HEK293T (cell line): Measurements from ENCODE around the gene SOCS6.

Source experiments
- ARNT ChIP-seq: fragments of 450-650 bp; IDR thresholded peaks from 2 replicates; pipeline ENCODE4 v1.6.1; 2017; ENCODE audit warnings: mild to moderate bottlenecking
- BHLHE40 ChIP-seq: fragments of 450-650 bp; IDR thresholded peaks from 2 replicates; pipeline ENCODE4 v1.6.1; 2016; ENCODE audit warnings: mild to moderate bottlenecking, moderate library complexity, borderline replicate concordance
- CTBP1 ChIP-seq: fragments of 450-650 bp; IDR thresholded peaks from 2 replicates; pipeline ENCODE4 v1.6.1; 2016; ENCODE audit warnings: borderline replicate concordance
- ELF4 ChIP-seq: fragments of 450-650 bp; IDR thresholded peaks from 2 replicates; pipeline ENCODE4 v1.6.1; 2017; ENCODE audit warnings: antibody characterized with exemption
- FOXA1 ChIP-seq: fragments of 450-650 bp; IDR thresholded peaks from 2 replicates; pipeline ENCODE4 v1.6.1; 2016; ENCODE audit warnings: mild to moderate bottlenecking
- FOXK2 ChIP-seq: fragments of 450-650 bp; IDR thresholded peaks from 2 replicates; pipeline ENCODE4 v1.6.1; 2016; ENCODE audit warnings: mild to moderate bottlenecking
- FOXM1 ChIP-seq: fragments of 450-650 bp; IDR thresholded peaks from 2 replicates; pipeline ENCODE4 v1.6.1; 2017; ENCODE audit warnings: mild to moderate bottlenecking, borderline replicate concordance
- HDGF ChIP-seq: fragments of 450-650 bp; IDR thresholded peaks from 2 replicates; pipeline ENCODE4 v1.6.1; 2017; ENCODE audit warnings: antibody characterized with exemption, borderline replicate concordance
- LEF1 ChIP-seq: fragments of 450-650 bp; IDR thresholded peaks from 2 replicates; pipeline ENCODE4 v1.6.1; 2017; ENCODE audit warnings: mild to moderate bottlenecking, borderline replicate concordance
- NFRKB ChIP-seq: fragments of 450-650 bp; IDR thresholded peaks from 2 replicates; pipeline ENCODE4 v1.6.1; 2016; ENCODE audit warnings: mild to moderate bottlenecking, moderate library complexity
- SP1 ChIP-seq: fragments of 450-650 bp; IDR thresholded peaks from 2 replicates; pipeline ENCODE4 v1.6.1; 2017
- SUZ12 ChIP-seq: fragments of 450-650 bp; IDR thresholded peaks from 2 replicates; pipeline ENCODE4 v1.6.1; 2016; ENCODE audit warnings: mild to moderate bottlenecking
- TARDBP ChIP-seq: fragments of 450-650 bp; IDR thresholded peaks from 2 replicates; pipeline ENCODE4 v1.6.1; 2016

DNA sequence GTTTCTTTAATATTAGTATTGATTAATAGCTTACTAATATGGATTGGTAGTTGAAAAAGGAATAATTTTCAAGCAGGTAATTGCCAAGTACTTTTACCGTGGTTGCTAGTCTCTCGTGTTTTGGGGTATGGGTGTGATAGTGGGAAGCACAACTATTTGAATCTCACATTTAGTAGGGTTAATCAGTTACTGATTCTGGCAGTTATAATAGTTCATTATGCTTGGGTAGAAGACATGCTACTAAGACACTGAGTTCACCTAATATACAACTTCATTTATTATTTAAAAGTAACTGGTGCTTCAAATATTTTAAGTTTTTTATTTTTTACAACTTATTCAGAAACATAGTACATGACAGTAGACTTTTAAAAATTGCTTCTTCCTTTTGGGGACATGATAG is 33.5 kb downstream of the SOCS6 start:
- no peak for TF ChIP-seq FOXA1
- no peak for TF ChIP-seq SUZ12
- no peak for TF ChIP-seq LEF1
- TF ChIP-seq ARNT, result no peak
- no peak for TF ChIP-seq SP1
- TF ChIP-seq TARDBP, result no peak
- TF ChIP-seq ELF4, result no peak
- TF ChIP-seq NFRKB, result no peak
- no peak for TF ChIP-seq BHLHE40
- no peak for TF ChIP-seq HDGF
- no peak for TF ChIP-seq FOXK2
- TF ChIP-seq FOXM1, result no peak
- TF ChIP-seq CTBP1, result no peak
